Hippocampal formation (tissue), 2 donors: Measurements from ENCODE around the gene HDDC2.

Experiments used
- DNase-seq, 2 donors: peaks; one replicate each; lab custom pipeline; 2025; lab: John Stamatoyannopoulos, UW

Gene HDDC2, protein sequence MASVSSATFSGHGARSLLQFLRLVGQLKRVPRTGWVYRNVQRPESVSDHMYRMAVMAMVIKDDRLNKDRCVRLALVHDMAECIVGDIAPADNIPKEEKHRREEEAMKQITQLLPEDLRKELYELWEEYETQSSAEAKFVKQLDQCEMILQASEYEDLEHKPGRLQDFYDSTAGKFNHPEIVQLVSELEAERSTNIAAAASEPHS

DNA sequence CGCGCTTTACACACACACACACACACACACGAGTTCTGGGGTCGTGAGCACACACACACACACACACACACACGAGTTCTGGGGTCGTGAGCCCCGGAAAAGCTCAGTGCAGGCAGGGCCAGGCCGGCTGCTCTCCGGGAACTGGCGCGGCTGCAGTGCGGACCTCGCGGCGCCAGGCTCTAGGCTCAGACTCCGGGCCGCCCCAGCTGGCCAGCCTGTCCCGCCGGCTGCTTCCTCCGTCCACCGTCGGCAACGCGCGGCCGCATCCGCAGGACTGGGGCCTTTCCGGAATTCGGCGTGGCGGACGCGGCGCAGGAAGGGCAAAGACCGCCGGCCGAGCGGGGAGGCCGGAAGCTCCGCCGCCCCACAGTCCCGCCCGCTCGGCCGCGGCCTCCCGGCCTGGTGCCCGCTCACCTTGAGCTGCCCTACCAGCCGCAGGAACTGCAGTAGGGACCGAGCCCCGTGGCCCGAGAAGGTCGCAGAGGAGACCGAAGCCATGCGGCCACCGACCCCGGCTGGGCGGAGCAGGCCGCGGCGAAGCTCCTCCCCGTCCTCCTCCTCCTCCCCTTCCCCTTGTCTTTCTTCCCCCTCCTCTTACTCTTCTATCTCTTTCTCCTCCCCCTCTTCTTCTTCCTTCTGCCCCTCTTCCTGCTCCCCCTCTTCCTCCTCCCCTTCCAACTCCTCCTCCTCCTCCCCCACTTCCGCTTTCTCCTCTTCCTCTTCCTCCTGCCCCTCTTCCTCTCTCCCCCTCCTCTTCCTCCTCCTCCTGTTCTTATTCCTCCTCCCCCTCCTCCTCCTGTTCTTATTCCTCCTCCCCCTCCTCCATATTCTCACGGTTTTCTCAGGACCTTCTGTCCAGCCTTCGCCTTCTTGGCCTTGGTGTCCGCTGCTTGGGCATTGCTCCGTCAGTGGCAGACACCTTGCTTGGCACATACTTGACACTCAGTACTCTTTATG lies at the start of gene HDDC2:
Gene HDDC2, minus strand, starts transcription at position 533 of the 957 bp plus-strand sequence. Its CDS starts 35 bp downstream, at position 498.
- peak; percentile 36 to 59 for DNase-seq

DNA sequence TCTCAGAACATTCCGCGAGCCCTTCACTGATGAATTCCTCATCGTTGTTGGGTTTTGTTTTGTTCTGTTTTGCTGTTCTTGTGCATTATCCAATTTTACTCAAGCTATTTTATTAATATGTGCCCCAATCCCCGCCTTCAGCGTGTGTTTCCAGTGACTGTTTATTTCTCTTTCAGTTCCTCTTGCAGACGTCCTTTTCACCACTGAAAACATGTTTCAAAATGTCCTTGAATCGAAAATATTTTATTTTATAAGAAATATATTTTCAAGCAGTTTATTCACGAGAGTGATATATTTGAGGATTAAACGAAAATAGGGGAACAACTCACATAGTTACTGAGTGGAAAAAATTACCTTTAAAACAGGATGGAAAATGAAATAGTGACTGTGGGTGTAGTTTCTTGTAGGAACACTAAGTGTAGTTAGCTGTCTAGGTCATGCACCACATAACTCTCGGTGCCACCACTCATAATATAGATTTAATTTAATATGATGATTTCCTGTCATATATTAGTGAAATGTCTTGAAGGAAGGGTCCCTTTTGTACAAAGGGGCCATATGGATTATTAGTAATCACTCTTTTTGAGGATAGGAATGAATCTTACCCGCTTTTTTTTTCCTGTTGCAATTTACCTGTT lies 45.3 kb upstream of the HDDC2 start:
- DNase-seq, result no peak

DNA sequence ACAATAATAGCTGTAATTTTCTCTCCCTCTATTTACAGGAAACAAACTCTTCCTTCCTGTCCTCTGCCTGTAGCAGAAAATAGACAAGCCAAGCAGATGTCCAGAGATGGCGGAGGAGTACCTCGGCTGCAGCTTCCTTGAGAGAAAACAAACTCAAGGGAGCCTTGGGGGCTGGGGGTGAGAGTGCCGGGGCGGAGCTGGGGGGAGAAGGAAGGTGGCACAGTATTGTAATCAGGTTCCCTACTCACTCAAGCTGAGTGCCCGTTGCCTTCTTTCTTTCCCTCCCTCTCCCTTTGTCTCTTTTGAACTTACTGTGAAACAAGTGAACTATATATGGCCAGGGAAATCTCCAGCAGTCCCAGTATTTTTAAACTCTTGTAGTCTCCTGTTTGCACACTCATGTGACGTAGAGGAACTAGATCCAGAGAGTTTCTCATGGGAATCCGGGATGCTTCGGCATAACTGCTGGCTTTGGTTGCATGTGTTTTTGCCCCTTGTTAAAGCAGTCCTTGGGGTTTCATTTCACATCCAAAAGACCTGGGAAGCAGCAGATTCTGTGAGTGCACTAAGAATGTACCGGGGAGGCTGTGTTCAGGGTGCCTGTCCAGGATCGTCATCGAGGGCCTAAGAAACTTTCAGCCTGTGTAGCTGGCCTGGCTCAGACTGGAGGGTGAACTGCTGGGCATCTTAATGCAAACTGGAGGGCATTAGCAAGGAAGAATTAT lies 44.6 kb upstream of the HDDC2 start:
- no peak for DNase-seq

GRCh38 chr6:125341460-125341859 lies 39.7 kb upstream of the HDDC2 start:
- no peak for DNase-seq

DNA sequence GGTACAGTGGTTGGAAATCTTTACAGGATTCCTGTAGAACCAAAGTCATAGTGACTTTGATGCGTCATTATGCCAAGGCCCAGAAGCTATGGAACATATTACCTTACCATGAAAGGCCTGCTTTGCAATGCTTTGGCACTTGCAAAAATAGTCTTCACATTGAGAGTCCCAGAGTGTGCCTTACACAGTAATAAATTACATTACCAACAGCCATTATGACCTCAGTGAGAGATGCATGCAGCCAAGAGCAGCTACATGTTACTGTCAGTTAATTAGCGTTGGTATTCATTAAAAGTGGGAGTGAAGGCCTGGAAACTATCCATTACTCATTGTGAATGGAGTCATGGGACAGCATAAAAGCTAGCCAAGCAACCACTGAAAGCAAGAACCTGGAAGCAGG lies 39.2 kb upstream of the HDDC2 start:
- DNase-seq, result no peak

GRCh38 chr6:125340175-125340835 lies 38.5 kb upstream of the HDDC2 start:
- DNase-seq, result no peak

DNA sequence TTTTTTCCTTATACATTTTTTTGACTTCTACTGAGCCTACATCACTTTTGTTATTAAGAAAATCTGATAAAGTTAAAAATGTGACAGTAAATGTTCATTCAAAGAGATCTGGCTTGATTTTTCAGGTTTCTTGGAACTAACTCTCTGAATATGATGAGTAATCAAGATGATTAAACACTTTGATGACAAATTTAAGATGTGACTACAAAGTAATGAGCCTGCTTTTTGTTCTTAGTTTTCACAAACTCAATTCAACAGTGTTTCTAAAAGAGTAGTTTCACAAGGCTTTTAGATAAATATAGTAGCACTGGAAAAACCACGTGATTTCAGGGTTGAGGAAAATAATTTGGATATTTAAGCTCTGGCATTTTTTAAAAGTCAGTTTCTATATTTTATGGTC lies 37.9 kb upstream of the HDDC2 start:
- DNase-seq, result no peak

GRCh38 chr6:125338381-125338780 lies 36.6 kb upstream of the HDDC2 start:
- no peak for DNase-seq

GRCh38 chr6:125337706-125338105 lies 35.9 kb upstream of the HDDC2 start:
- DNase-seq, result no peak

GRCh38 chr6:125332664-125333063 lies 30.9 kb upstream of the HDDC2 start:
- no peak for DNase-seq

GRCh38 chr6:125325586-125325985 lies 23.8 kb upstream of the HDDC2 start:
- DNase-seq, result no peak

- no peak for DNase-seq
Observed at GRCh38 chr6:125323376-125323775, 21.6 kb upstream of the HDDC2 start.

GRCh38 chr6:125316621-125317020 lies 14.9 kb upstream of the HDDC2 start:
- DNase-seq, result peak; percentile 77 to 87

- DNase-seq, result no peak
Observed at GRCh38 chr6:125315548-125315947, 13.8 kb upstream of the HDDC2 start.

DNA sequence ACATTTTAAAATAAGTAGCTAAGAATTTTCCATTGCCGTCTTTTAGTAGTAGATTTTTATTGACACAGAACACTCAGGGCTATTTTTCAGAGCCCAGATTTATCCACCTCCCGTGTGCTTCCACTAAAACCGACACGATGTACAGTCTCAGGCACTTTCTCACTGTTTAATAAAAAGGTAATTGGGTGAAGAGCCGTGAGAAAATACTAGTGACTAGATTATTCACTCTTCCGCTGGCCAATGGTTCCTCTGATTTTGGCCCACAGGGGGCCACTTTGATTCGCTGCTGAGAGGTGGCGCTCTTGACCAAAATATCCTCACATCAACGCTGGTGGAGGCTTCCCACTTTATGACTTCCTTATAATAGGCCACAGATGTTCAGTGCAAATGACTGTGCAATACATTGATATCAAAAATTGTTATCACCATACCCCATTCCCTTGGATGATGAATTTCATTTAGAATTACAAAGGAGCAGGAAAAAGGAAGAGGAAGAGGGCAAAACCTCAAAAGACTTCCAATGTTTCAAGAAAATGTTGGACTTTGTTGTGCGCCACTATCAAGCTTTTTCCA lies 12.3 kb upstream of the HDDC2 start:
- DNase-seq, result peak; percentile 43 to 72

GRCh38 chr6:125312950-125313349 lies 11.2 kb upstream of the HDDC2 start:
- no peak for DNase-seq

DNA sequence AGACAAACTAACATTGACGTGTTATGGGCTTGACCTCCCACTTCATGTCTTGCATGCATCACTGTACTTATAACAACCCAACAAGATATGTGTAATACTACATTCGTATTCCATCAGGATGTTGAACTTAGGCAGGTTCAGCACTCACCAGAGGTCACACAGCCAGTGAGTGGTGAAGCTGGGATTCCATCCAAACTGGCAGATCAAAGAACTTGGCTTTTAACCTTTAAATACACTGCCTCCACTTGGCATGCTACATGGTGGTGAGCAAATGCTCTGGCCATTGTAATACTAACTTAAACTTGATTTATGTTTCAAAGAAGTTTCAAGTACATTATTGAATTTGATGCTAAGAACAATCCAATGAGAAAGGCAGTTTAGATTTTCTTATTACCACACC lies 10.7 kb upstream of the HDDC2 start:
- DNase-seq, result no peak

DNA sequence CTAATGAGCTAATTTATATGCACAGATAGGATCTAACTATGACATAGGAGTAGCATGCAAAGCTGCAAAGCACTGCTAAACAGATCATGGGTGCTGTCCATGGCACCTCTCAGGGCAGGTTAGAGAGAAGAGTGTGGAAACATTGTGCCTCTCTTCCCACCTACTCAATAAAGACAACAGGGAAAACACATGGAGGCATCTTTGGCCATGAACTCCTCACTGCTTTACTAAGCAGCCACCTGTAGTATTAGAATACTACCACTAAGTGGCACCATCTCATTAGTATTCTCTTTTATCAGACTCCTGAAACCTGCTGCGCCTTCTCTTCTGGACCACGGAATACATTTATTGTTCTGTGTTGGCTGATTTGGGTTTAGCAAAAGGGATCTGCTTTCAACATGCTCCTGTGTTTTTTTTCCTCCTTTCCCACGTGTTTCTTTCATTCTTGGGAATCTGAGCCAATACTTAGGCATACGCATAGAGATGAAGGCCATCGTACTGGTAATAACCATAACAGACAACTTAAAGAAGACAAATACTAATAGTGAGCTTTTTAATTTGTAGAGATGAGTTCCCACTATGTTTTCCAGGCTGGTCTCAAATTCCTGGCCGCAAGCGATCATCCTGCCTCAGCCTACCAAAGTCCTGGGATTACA lies 9.4 kb upstream of the HDDC2 start:
- DNase-seq, result peak in 1 of 2 donors; percentile 79

GRCh38 chr6:125307964-125308615 lies 6.3 kb upstream of the HDDC2 start:
- DNase-seq, result no peak
